ENCODE measurements around the gene SLC22A17.

GRCh38 chr14:23352506-23353432, at the start of gene SLC22A17:
- peak in 3 of 12 donors; percentile 8 to 36 (median 12) for TF ChIP-seq CTCF (IDR thresholded peaks at IDR 0.05)
- TF ChIP-seq POLR2A (IDR thresholded peaks at IDR 0.05) = peak in 1 of 2 donors; percentile 80

Data from heart left ventricle (tissue), 13 donors.